Fibroblast of upper back skin (primary cell): ENCODE results near the gene COPS3.

Source experiments
- DNase-seq: peaks from one replicate; pipeline ENCODE4 v3.0.0-alpha.2; 2013

Gene COPS3

GRCh38 chr17:17214646-17215436 lies 66.2 kb downstream of the COPS3 start:
- no peak for DNase-seq

GRCh38 chr17:17213775-17214174 lies 67.3 kb downstream of the COPS3 start:
- no peak for DNase-seq

GRCh38 chr17:17207998-17208397 lies 73.0 kb downstream of the COPS3 start:
- DNase-seq: no peak

GRCh38 chr17:17206913-17207335 lies 74.1 kb downstream of the COPS3 start:
- DNase-seq: no peak

GRCh38 chr17:17206124-17206912 lies 74.7 kb downstream of the COPS3 start, which contains the start of gene PLD6:
Gene PLD6 (minus strand): TSS chr17:17206333. CDS start chr17:17206286, 47 bp downstream.
- peak; percentile 48 for DNase-seq

GRCh38 chr17:17205368-17206123 lies 75.5 kb downstream of the COPS3 start:
- DNase-seq: peak; percentile 20

- no peak for DNase-seq
These were observed 76.3 kb downstream of the COPS3 start for GRCh38 chr17:17204635-17205231.

- no peak for DNase-seq
These were observed 76.9 kb downstream of the COPS3 start for GRCh38 chr17:17204041-17204591.

- DNase-seq: no peak
These were observed 77.8 kb downstream of the COPS3 start for GRCh38 chr17:17203173-17203730.

GRCh38 chr17:17201907-17202306 lies 79.1 kb downstream of the COPS3 start:
- DNase-seq: no peak

GRCh38 chr17:17201271-17201670 lies 79.8 kb downstream of the COPS3 start:
- no peak for DNase-seq

GRCh38 chr17:17200831-17201230 lies 80.2 kb downstream of the COPS3 start:
- no peak for DNase-seq

- DNase-seq: no peak
These were observed 80.7 kb downstream of the COPS3 start for GRCh38 chr17:17200311-17200710.

GRCh38 chr17:17198281-17198680 lies 82.8 kb downstream of the COPS3 start:
- DNase-seq: no peak

GRCh38 chr17:17196776-17197175 lies 84.3 kb downstream of the COPS3 start:
- DNase-seq: no peak
